GM19438 (cell line): ENCODE results near the gene CAB39L.
"Not testable (repeated sequence)": the region's sequence is repeated elsewhere in the genome, so short reads cannot be mapped to it uniquely, and the experiment has no call there.

Experiments
- ATAC-seq: cut with Tn5 transposase; IDR thresholded peaks from one replicate; pipeline ENCODE4 v1.9.1; 2021; ENCODE audit warnings: low read depth; ENCODE audit not compliant: unreplicated experiment

The CAB39L gene

GRCh38 chr13:49353908-49354307, 90.0 kb downstream of the CAB39L start:
- ATAC-seq = no peak

GRCh38 chr13:49351871-49352270, 92.0 kb downstream of the CAB39L start:
- no peak for ATAC-seq

- ATAC-seq = no peak
Measured at GRCh38 chr13:49348751-49349150, 95.1 kb downstream of the CAB39L start.

GRCh38 chr13:49347650-49348385, 96.0 kb downstream of the CAB39L start:
- no peak for ATAC-seq

- no peak for ATAC-seq
Measured at GRCh38 chr13:49346460-49346859, 97.4 kb downstream of the CAB39L start.

- ATAC-seq = no peak
Measured at GRCh38 chr13:49343731-49344130, 100.1 kb downstream of the CAB39L start.

GRCh38 chr13:49343255-49343654, 100.6 kb downstream of the CAB39L start:
- ATAC-seq = no peak

- ATAC-seq = no peak
Measured at GRCh38 chr13:49342454-49342853, 101.4 kb downstream of the CAB39L start.

- no peak for ATAC-seq
Measured at GRCh38 chr13:49341941-49342340, 101.9 kb downstream of the CAB39L start.

GRCh38 chr13:49341517-49341916, 102.3 kb downstream of the CAB39L start:
- ATAC-seq = no peak

GRCh38 chr13:49340161-49340560, 103.7 kb downstream of the CAB39L start:
- ATAC-seq = no peak

- ATAC-seq = no peak
Measured at GRCh38 chr13:49336655-49337054, 107.2 kb downstream of the CAB39L start.

GRCh38 chr13:49330546-49330864, 113.4 kb downstream of the CAB39L start:
- no peak for ATAC-seq

- ATAC-seq = no peak
Measured at GRCh38 chr13:49329831-49330545, 113.9 kb downstream of the CAB39L start.

- ATAC-seq = not testable (repeated sequence)
Measured at GRCh38 chr13:49327145-49327544, 116.7 kb downstream of the CAB39L start.

GRCh38 chr13:49326222-49326917, 117.5 kb downstream of the CAB39L start:
- no peak for ATAC-seq

GRCh38 chr13:49323344-49323743, 120.5 kb downstream of the CAB39L start:
- ATAC-seq = no peak

GRCh38 chr13:49322702-49323101, 121.2 kb downstream of the CAB39L start:
- ATAC-seq = no peak

- no peak for ATAC-seq
Measured at GRCh38 chr13:49320975-49321374, 122.9 kb downstream of the CAB39L start.

GRCh38 chr13:49319951-49320350, 123.9 kb downstream of the CAB39L start:
- no peak for ATAC-seq

GRCh38 chr13:49319551-49319950, 124.3 kb downstream of the CAB39L start:
- no peak for ATAC-seq
